Neural progenitor cell (in vitro differentiated cells): ENCODE measurements around the gene SEZ6L. TPM values are rescaled to one million over a fixed set of nuclear protein-coding genes. Genes with fewer than 3 reads are reported as not detected.

Source experiments
- DNase-seq: peaks from one replicate; pipeline ENCODE4 v3.0.0-alpha.2; 2016; ENCODE audit warnings: low spot score
- H2AFZ ChIP-seq: fragments of 200-600 bp; sonication (generic); replicated peaks from 2 replicates; pipeline ENCODE4 v1.6.1; 2016; ENCODE audit warnings: antibody characterized with exemption
- H3F3A ChIP-seq: fragments of 200-600 bp; sonication (generic); 2 replicates; pipeline ENCODE4 v1.6.1; 2016; ENCODE audit warnings: antibody characterized with exemption, low read depth
- H3K27ac ChIP-seq: fragments of 200-600 bp; sonication (generic); 2 replicates; pipeline ENCODE4 v1.5.1; 2016; ENCODE audit warnings: mild to moderate bottlenecking
- H3K27me3 ChIP-seq: fragments of 200-600 bp; sonication (generic); 2 replicates; pipeline ENCODE4 v1.6.1; 2016; ENCODE audit warnings: mild to moderate bottlenecking, moderate library complexity
- H3K36me3 ChIP-seq: fragments of 200-600 bp; sonication (generic); 2 replicates; pipeline ENCODE4 v1.5.1; 2016
- H3K4me1 ChIP-seq: fragments of 200-600 bp; sonication (generic); 2 replicates; pipeline ENCODE4 v1.6.1; 2016; ENCODE audit warnings: mixed run types
- H3K4me2 ChIP-seq: fragments of 200-600 bp; sonication (generic); 2 replicates; pipeline ENCODE4 v1.6.1; 2016
- H3K4me3 ChIP-seq: fragments of 200-600 bp; sonication (generic); 2 replicates; pipeline ENCODE4 v1.5.1; 2016
- H3K79me2 ChIP-seq: fragments of 200-600 bp; sonication (generic); 2 replicates; pipeline ENCODE4 v1.6.1; 2016; ENCODE audit warnings: low read depth
- H3K9ac ChIP-seq: fragments of 200-600 bp; sonication (generic); 2 replicates; pipeline ENCODE4 v1.6.1; 2016
- H3K9me3 ChIP-seq: fragments of 200-600 bp; sonication (generic); 2 replicates; pipeline ENCODE4 v1.5.1; 2016; ENCODE audit warnings: low read depth
- H4K20me1 ChIP-seq: fragments of 200-600 bp; sonication (generic); 2 replicates; pipeline ENCODE4 v1.6.1; 2016; ENCODE audit warnings: low read depth
- H3K27ac Mint-ChIP-seq: 3 replicates; pipeline ENCODE4 v1.8.0; 2021; ENCODE audit warnings: mixed read lengths
- H3K27me3 Mint-ChIP-seq: 2 replicates; pipeline ENCODE4 v1.8.0; 2022; ENCODE audit warnings: low read depth, mild to moderate bottlenecking, inconsistent platforms, moderate library complexity, mixed read lengths; ENCODE audit not compliant: insufficient read depth
- H3K36me3 Mint-ChIP-seq: 3 replicates; pipeline ENCODE4 v1.8.0; 2021; ENCODE audit warnings: mixed read lengths
- H3K4me1 Mint-ChIP-seq: 3 replicates; pipeline ENCODE4 v1.8.0; 2021; ENCODE audit warnings: mixed read lengths
- H3K4me3 Mint-ChIP-seq: 3 replicates; pipeline ENCODE4 v1.8.0; 2021; ENCODE audit warnings: mild to moderate bottlenecking, moderate library complexity, mixed read lengths
- H3K9me3 Mint-ChIP-seq: 3 replicates; pipeline ENCODE4 v1.8.0; 2020; ENCODE audit warnings: mixed read lengths
- EZH2 ChIP-seq: fragments of 200-600 bp; sonication (generic); IDR thresholded peaks from 2 replicates; pipeline ENCODE4 v1.6.1; 2017; ENCODE audit warnings: antibody characterized with exemption, mild to moderate bottlenecking, moderate library complexity
- EZH2phosphoT487 ChIP-seq: fragments of 200-600 bp; sonication (generic); IDR thresholded peaks from 2 replicates; pipeline ENCODE4 v1.6.1; 2017; ENCODE audit warnings: antibody characterized with exemption
- total RNA-seq: library from RNA; depleted of rRNA; stranded (reverse); fragments of >200 nt; gene quantifications from 2 replicates; pipeline ENCODE4 v1.2.3, GENCODE V29; 2015; ENCODE audit warnings: low replicate concordance
- TF ChIP-seq, protein P1 (sequence below): fragments of 200-600 bp; sonication (generic); IDR thresholded peaks from 2 replicates; pipeline ENCODE4 v1.5.1; 2017; ENCODE audit warnings: antibody characterized with exemption, mild to moderate bottlenecking

Gene SEZ6L
- total RNA-seq, result 0.22 and 0.31 TPM in 2 replicates

DNA sequence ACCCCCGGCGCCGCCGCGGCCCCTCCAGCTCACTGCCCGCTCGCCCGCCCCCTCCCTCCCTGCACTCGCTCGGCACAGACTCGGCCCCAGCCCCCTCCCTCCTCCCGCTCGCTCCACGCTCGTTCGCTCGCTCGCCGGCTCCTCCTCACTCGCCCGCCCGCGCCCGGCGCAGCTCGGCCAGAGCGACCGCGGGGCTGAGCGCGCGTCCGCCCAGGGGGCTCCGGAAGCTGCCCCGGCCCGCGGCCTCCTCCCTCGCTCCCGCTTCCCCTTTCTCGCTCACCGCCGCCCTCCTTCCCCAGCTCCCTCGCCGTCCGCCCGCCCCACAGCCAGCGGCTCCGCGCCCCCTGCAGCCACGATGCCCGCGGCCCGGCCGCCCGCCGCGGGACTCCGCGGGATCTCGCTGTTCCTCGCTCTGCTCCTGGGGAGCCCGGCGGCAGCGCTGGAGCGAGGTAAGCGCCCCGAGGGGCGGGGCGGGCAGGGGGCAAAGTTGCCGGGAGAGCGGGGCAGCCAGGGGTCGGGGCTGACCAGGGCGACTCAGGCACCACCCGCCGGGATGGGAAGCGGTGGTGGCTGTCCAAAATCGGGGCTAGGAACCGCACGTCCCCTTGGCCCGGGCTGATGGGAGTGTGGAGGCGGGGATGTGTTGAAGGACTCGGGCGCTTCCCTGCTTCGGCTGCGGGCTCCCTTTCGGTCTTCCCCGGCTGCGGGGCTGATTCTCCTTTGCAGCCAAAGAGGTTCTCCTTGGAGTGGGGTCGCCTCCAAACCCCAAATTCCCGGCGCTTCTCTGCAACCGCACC is at the start of gene SEZ6L:
Gene SEZ6L (plus strand): TSS at position 148 of the 797 bp plus-strand sequence. CDS start 208 bp downstream, at position 356.
- Mint-ChIP-seq H3K27ac (no peak within 1 kb of the TSS), H3K9me3 (no peaks in the 10 kb centered on the region), H3K27me3 (peaks cover 41% of the 10 kb centered on the region), H3K36me3 (no peaks in the 10 kb centered on the region), H3K4me1 (peaks cover 20% of the 10 kb centered on the region), H3K4me3 (peak within 1 kb of the TSS; percentile 86)
- H3K36me3 ChIP-seq, result no peaks in the 10 kb centered on the region
- peak; percentile 57 for TF ChIP-seq EZH2phosphoT487
- TF ChIP-seq, protein P1, sequence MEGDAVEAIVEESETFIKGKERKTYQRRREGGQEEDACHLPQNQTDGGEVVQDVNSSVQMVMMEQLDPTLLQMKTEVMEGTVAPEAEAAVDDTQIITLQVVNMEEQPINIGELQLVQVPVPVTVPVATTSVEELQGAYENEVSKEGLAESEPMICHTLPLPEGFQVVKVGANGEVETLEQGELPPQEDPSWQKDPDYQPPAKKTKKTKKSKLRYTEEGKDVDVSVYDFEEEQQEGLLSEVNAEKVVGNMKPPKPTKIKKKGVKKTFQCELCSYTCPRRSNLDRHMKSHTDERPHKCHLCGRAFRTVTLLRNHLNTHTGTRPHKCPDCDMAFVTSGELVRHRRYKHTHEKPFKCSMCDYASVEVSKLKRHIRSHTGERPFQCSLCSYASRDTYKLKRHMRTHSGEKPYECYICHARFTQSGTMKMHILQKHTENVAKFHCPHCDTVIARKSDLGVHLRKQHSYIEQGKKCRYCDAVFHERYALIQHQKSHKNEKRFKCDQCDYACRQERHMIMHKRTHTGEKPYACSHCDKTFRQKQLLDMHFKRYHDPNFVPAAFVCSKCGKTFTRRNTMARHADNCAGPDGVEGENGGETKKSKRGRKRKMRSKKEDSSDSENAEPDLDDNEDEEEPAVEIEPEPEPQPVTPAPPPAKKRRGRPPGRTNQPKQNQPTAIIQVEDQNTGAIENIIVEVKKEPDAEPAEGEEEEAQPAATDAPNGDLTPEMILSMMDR, result no peak
- TF ChIP-seq EZH2, result peak; percentile 68
- H3K4me1 ChIP-seq, result peaks cover 13% of the 10 kb centered on the region
- H3F3A ChIP-seq, result peaks cover 10% of the 10 kb centered on the region
- H2AFZ ChIP-seq, result peak within 1 kb of the TSS; percentile 61
- H3K79me2 ChIP-seq, result no peaks in the 10 kb centered on the region
- peaks cover 100% of the 10 kb centered on the region for H3K27me3 ChIP-seq
- no peaks in the 10 kb centered on the region for H3K9me3 ChIP-seq
- DNase-seq, result peak; percentile 80
- H4K20me1 ChIP-seq, result peaks cover 20% of the 10 kb centered on the region
- H3K4me2 ChIP-seq, result peak within 1 kb of the TSS; percentile 99
- no peak within 1 kb of the TSS for H3K9ac ChIP-seq
- no peak within 1 kb of the TSS for H3K27ac ChIP-seq
- H3K4me3 ChIP-seq, result peak within 1 kb of the TSS; percentile 75

DNA sequence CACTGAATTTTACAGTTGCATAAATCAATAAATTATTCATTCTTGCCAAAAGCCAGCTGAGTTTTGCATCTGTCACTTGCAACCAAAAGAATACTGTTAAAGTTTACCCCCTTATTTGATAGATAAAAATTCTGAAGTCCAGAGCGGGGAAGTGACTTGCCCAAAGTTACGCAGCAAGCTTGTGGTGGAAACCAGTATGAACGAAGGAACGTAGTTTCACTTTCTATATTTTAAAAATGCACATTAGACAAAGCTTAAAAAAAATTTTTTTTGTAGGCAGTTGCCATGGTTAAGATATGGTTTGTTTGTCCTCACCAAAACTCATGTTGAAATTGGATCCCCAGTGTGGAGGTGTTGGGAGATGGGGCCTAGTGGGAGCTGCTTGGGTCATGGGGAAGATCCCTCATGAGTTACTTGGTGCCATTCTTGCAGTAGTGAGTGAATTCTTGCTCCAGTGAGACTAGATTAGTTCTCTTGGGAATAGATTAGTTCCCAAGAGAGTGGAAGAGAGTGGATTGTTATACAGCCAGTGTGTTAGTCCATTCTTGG is 46.3 kb upstream of the SEZ6L start:
- H3K36me3 Mint-ChIP-seq, result no peaks in the 10 kb centered on the region
- Histone ChIP-seq H3K9ac (no peak overlapping the region), H3K36me3 (no peaks in the 10 kb centered on the region), H3K27me3 (peaks cover 25% of the 10 kb centered on the region), H3K4me2 (no peak overlapping the region), H3K4me1 (peaks cover 23% of the 10 kb centered on the region), H3K4me3 (no peak overlapping the region), H2AFZ (no peak overlapping the region), H3K79me2 (no peaks in the 10 kb centered on the region), H3K9me3 (no peaks in the 10 kb centered on the region), H4K20me1 (no peaks in the 10 kb centered on the region), H3K27ac (no peak overlapping the region), H3F3A (peaks cover 15% of the 10 kb centered on the region)
- TF ChIP-seq EZH2phosphoT487, result no peak
- TF ChIP-seq EZH2, result no peak
- TF ChIP-seq, protein P1, result no peak
- DNase-seq, result no peak
- no peak overlapping the region for H3K4me3 Mint-ChIP-seq
- peaks cover 12% of the 10 kb centered on the region for H3K4me1 Mint-ChIP-seq
- H3K9me3 Mint-ChIP-seq, result no peaks in the 10 kb centered on the region
- no peak overlapping the region for H3K27ac Mint-ChIP-seq
- H3K27me3 Mint-ChIP-seq, result peaks cover 2% of the 10 kb centered on the region

DNA sequence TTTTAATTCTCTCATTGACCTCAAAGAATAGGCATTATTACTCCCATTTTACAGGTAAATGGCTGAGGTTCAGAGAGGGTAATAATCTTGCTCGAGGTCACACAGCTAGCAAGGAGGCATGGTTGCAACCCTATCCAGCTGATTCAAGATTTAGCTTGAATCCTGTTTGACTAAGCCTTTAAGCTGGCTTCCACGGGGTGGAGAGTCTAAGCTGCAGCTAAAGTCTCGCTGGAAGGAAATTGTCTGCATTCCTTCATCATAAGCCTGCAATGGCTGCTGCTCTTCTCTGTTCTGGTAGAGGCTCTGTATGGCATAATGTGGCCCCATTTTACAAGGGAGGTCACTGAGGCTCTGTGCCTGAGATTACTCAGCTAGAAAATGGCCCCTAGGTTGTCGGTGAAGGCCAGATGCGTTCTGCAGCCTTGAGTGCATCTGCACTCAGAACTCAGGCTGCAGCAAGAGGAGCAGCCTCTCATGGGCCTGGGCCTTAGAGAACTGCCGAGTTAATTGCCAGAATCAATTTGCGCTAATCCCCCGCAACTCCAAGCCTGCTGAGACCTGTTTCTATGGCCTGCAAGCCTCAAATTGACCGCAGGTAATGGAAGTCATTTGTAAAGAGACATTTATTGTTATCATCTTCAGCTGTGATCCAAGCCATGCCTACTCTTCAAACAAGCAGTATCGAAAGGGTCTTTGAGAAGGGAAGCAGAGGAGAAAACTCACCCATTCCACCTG is 44.1 kb upstream of the SEZ6L start:
- Histone ChIP-seq H3K79me2 (no peaks in the 10 kb centered on the region), H4K20me1 (no peaks in the 10 kb centered on the region), H3K4me2 (peak overlapping the region; percentile 51), H3K27ac (peak overlapping the region; percentile 61), H3K4me1 (peaks cover 34% of the 10 kb centered on the region), H3K4me3 (no peak overlapping the region), H3K27me3 (peaks cover 7% of the 10 kb centered on the region), H3F3A (peaks cover 15% of the 10 kb centered on the region), H2AFZ (no peak overlapping the region), H3K36me3 (no peaks in the 10 kb centered on the region), H3K9me3 (no peaks in the 10 kb centered on the region), H3K9ac (no peak overlapping the region)
- Mint-ChIP-seq H3K4me3 (no peak overlapping the region), H3K27ac (no peak overlapping the region), H3K27me3 (peaks cover 2% of the 10 kb centered on the region), H3K4me1 (peaks cover 19% of the 10 kb centered on the region), H3K9me3 (no peaks in the 10 kb centered on the region), H3K36me3 (no peaks in the 10 kb centered on the region)
- no peak for TF ChIP-seq EZH2phosphoT487
- TF ChIP-seq EZH2, result no peak
- TF ChIP-seq, protein P1, result no peak
- DNase-seq, result peak; percentile 70
